ENCODE results near the gene OR3A1.
"Not testable (repeated sequence)": the region's sequence is repeated elsewhere in the genome, so short reads cannot be mapped to it uniquely, and the experiment has no call there.

The OR3A1 gene, protein sequence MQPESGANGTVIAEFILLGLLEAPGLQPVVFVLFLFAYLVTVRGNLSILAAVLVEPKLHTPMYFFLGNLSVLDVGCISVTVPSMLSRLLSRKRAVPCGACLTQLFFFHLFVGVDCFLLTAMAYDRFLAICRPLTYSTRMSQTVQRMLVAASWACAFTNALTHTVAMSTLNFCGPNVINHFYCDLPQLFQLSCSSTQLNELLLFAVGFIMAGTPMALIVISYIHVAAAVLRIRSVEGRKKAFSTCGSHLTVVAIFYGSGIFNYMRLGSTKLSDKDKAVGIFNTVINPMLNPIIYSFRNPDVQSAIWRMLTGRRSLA

DNA sequence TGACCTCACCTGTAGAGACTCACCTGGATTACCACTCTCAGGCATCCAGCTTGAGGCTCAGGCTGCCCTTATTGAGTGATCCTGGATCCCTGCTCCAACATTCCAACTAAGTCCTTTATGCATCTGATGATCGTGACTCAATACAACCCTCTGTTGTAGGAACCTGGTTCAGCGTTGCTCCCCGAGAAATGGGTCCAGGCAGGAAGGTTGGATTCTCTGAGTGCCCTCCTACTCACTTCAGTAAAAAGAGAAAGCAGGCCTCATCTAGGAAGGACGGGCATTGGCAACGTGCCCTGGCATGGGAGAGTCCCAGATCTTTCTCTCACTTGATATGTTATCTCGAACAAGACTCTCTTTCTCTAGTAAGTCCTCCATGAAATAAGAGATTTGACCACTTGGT is at the start of gene OR3A1:
OR3A1 (minus strand) TSS at position 101 of the 400 bp plus-strand sequence. CDS start 5,778 bp downstream, outside the sequence.
- no peak for FAIRE-seq

DNA sequence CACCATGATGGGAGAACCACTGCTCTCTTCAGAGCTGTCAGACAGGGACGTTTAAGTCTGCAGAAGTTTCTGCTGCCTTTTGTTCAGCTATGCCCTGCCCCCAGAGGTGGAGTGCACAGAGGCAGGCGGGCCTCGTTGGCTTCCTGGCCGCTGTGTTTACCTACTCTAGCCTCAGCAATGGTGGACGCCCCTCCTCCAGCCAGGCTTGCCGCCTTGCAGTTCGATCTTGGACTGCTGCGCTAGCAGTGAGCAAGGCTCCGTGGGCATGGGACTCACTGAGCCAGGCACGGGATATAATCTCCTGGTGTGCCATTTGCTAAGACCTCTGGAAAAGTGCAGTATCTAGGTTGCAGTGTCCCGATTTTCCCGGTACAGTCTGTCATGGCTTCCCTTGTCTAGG is 44.6 kb upstream of the OR3A1 start:
- not testable (repeated sequence) for FAIRE-seq

DNA sequence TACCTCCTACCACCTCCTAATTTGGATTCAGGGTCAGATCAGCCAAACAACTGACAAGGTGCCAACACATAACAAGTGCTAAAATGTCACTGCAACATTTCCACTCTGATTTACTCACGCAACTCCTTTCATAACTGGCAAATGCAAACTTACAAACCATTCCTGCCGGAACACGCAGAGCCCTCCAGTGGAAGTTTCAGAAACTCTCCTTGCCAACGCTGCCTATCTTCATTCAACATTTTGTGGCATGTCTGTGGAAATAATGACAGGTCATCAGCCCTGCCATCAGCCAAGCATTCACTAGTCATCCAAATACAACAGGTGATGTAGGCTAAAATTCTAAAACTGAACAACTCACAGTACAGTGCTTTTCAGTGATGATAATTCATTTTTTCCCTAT is 37.7 kb upstream of the OR3A1 start:
- FAIRE-seq: no peak

DNA sequence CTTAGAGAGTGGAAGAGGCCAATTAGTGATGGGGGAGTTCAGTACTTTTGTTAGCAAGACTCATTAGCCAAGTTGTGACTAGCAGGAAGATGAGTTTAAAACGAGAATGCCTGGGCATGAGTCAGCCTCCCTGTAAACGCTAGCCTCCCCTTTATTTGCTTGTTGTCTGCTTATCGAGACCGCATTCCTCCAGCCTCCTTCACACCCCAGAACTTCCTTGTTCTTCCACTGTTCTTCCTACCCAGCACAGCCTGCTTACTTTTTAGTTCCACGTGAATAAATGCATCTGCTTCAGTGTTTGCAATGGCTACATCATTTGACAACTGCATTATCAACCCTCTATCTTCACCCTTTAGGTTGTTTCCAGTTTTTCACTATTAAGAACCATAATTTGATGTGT is 20.2 kb upstream of the OR3A1 start:
- FAIRE-seq: no peak

DNA sequence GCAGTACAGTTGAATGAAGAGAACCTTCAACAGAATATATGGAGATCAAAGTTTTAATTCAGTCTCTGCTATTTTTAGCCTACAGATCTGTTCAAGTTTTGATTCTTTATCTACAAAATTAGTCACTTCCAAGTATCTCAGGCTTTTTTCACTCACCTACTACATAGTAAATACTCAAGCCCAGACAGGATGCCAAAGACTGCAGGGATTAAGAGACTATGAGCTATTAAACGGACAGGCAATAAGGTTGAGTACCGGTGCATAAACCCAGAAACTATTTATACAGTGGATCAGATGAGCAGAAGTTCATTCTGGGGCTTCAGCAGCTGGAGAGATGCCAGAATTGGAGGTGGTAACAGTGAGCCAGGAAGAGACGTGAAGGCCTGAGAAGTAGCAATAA is 18.7 kb upstream of the OR3A1 start:
- no peak for FAIRE-seq

DNA sequence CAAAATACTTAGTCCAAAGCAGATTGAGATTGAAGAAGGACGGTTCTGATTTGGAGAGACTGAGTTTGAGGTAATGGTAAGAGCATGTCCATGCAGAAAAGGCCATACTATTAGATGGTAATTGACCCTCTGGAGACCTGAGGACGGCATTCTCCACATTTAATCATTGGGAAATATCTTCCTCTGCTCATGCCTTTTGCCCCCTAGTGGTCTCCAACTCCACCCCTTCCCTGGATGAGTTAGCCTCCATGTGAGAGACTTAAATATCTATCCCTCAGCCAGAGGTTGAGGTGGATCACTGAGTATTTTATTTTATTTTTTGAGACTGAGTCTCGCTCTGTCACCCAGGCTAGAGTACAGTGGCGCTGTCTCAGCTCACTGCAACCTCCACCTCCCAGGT is 10.4 kb upstream of the OR3A1 start:
- no peak for FAIRE-seq

DNA sequence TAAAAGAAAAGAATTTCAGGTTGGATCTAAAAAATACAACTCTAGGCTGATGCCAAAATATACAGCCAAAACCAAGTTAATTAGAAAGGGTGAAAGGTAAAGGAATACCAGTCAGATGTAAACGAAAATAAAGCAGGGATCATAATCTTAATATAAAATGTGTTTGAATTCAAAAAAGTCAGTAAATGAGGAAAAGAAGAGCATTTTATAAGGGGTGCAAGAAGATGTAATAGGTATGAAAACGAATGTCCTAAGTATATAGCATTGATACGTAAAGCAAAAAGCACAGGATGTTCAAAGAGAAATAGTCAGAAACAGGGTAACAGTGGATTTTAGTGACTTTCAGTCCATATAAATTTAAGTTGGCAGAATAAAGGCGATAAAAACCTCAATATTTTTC is 2.5 kb downstream of the OR3A1 start:
- no peak for FAIRE-seq

DNA sequence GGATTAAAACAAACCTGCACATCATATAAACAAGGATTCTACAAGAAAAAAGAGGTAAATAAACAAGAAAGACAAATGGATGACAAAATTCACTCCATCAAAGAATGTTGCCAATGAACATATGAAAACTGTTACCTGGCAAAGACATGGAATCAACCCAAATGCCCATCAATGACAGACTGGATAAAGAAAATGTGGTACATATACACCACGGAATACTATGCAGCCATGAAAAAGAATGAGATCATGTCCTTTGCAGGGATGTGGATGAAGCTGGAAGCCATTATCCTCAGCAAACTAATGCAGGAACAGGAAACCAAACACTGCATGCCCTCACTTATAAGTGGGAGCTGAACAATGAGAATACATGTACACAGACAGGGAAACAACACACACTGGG is 4.6 kb downstream of the OR3A1 start:
- not testable (repeated sequence) for FAIRE-seq

DNA sequence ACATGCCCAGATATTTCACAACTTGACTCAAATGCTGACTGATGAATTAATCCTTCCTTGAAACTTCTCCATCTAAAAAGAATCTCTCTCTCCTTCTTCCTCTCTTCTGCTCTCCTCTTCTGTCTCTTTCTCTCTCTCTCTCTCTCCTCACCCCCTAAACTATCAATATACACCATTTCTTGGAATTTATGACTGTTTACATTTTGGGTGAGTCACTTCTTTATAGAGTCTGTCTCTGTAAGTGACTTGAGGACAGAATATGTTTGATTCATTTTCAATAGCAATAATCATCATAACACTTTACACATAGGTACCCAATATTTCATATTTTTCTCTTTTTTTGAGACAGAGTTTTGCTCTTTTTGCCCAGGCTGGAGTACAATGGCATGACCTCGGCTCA is 15.3 kb downstream of the OR3A1 start:
- FAIRE-seq: no peak

DNA sequence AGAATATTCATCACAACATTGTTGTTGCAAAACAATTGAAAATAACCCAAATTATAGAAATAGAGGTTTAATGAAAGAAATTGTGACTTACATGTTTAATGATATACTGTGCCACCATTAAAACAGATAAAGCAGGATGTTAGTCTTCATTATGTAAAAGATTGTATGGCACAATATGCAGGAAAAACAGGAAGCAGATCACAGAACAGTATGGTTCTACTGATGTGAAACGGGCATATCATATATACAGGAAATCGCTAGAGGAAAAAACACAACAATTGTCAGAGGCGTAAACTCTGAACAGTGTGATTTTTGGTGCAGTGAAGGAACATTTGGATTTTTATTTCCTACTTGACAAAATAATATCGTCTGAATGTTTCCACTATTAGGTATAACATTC is 22.0 kb downstream of the OR3A1 start:
- FAIRE-seq: no peak

DNA sequence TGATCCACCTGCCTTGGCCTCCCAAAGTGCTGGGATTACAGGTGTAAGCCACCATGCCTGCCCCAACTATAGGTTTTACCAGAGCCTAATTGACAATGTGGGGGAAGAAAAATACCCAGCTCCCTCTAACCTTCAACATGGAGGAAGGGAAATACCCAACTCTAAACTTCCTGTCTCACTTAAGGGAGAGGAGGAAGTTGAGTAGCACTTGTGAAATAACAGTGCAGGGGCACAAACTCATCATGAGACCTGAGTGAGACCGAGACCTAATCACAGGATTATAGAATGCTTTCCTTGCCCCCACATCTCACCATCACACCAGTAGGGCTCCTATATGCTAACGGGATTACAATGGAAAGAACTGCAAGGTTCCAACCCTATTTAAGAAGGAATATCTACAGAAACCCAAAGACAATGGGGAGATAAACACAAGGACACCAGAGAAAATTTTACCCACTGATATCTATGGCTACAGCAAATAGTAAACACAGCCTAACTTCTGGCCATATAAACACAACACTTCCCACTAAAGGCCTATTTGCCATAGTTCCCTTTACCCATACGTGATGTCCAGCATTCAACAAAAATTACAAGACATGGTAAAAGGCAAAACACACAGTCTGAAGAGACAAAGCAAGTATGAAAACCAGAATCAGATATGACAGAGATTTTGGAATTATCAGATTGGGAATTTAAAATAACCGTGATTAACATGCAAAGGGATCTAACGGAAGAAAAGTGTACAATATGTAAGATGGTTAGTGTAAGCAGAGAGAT is 26.9 kb downstream of the OR3A1 start:
- no peak for FAIRE-seq

DNA sequence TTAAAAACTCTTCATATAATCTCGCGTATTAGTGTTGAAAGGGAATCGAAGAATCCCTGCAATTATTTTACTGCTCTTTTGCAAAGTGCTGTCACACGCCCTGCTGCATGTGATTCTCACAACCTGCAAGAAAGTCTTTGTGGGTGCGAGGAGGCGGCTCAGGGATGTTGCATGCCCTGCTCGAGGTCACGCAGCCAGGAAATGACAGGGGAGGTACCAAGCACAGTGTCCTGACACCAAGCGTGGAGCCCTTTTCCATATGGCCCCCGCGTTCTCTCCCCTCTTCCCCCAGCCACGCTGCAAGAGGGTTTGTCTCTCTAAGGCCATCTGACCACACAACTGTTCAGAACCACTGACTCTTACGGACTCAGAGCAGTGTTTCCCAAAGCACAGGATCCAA is 37.6 kb downstream of the OR3A1 start:
- no peak for FAIRE-seq

DNA sequence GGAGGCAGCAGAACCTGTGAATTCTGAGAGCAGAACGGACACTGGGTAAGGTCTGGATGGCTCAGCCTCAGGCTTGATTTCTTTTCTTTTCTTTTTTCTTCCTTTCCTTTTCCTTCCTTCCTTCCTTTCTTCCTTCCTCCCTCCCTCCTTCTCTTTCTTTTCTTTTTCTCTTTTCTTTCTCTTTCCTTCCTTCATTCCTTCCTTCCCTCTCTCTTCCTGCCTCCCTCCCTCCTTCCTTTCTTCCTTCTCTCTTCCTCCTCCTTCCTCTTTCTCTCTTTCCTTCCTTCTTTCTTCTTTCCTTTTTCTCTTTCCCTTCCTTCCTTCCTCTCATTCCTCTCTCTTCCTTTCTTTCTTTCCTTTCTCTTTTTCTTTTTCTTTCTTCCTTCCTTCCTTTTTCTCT is 38.0 kb downstream of the OR3A1 start:
- FAIRE-seq: no peak

DNA sequence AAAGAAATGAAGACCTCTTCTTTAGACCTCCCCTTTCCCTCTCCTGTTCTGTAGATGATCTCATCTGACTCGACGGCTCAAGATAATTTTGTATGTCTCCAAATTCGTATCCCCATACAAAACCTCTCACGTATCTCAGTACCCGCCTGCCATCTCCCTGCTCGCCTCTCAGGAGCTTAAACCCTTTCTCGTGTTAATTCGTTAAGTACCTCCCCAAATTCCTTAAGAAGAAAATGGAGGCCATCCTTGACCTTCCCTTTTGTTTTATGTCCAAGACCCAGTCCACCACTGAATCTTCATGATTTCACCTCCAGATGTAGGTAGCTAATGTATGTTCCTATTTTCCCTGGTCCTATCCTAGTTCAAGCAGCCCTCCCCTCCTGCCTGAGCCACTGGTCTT is 41.6 kb downstream of the OR3A1 start:
- no peak for FAIRE-seq

DNA sequence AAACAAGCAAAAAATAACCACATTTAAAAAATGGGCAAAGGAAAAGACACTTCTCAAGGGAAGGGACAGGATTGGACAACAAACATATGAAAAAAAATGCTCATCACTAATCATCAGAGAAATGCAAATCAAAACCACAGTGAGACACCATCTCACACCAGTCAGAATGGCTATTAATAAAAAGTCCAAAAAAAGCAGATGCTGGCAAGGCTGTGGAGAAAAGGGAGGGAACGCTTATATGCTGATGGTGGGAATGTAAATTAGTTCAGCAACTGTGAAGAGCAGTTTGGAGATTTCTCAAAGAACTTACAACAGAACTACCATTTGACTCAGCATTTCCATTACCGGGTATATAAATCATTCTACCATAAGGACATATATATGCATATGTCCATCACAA is 49.1 kb downstream of the OR3A1 start:
- FAIRE-seq: not testable (repeated sequence)

DNA sequence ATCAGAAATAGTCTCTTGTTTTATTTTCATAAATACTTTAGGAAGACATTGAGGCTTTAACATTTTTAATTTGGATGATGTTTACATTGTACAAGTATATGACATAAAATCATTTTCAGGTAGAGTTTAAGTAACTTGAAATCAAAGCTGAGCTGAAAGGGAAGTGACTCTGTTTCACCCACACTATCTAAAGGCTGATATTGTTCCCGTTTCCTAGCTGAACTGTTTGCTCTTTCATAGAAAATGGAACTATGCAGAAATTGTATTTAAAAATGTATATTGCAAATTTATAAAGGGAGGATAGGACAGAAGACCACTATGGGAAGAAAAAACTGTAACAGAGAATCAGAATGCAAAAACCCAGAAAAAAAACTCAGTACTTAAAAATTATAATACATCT is 53.3 kb downstream of the OR3A1 start:
- FAIRE-seq: not testable (repeated sequence)

DNA sequence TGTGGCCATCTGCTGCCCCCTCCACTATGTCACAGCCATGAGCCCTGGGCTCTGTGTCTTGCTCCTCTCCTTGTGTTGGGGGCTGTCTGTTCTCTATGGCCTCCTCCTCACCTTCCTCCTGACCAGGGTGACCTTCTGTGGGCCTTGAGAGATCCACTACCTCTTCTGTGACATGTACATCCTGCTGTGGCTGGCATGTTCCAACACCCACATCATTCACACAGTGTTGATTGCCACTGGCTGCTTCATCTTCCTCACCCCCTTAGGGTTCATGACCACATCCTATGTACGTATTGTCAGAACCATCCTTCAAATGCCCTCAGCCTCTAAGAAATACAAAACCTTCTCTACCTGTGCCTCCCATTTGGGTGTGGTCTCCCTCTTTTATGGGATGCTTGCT is 57.1 kb downstream of the OR3A1 start:
- not testable (repeated sequence) for FAIRE-seq
